Endodermal cell (in vitro differentiated cells): ENCODE results near the gene PDILT. TPM values are rescaled to one million over a fixed set of nuclear protein-coding genes. Genes with fewer than 3 reads are reported as not detected.
"Not testable (repeated sequence)": the region's sequence is repeated elsewhere in the genome, so short reads cannot be mapped to it uniquely, and the experiment has no call there.

Source experiments
- DNase-seq: peaks from one replicate; pipeline ENCODE4 v3.0.0-alpha.2; 2017
- H3K27ac ChIP-seq: 2 replicates; pipeline ENCODE4 v1.5.1; 2013; ENCODE audit warnings: mild to moderate bottlenecking, low read depth, low read length, moderate library complexity
- H3K27me3 ChIP-seq: 2 replicates; pipeline ENCODE4 v1.6.1; 2013; ENCODE audit warnings: mild to moderate bottlenecking, low read length, moderate library complexity; ENCODE audit not compliant: insufficient read depth, control insufficient read depth, poor library complexity, severe bottlenecking
- H3K36me3 ChIP-seq: 2 replicates; pipeline ENCODE4 v1.7.0; 2013; ENCODE audit warnings: mild to moderate bottlenecking, low read length, moderate library complexity; ENCODE audit not compliant: control insufficient read depth, insufficient read depth
- H3K4me1 ChIP-seq: one replicate; pipeline ENCODE4 v1.7.0; 2013; ENCODE audit warnings: low read length; ENCODE audit not compliant: control insufficient read depth, insufficient read depth
- H3K4me3 ChIP-seq: 2 replicates; pipeline ENCODE4 v1.5.1; 2013; ENCODE audit warnings: mild to moderate bottlenecking, low read length, moderate library complexity
- H3K9ac ChIP-seq: 2 replicates; pipeline ENCODE4 v1.6.1; 2013; ENCODE audit warnings: mild to moderate bottlenecking, low read length, moderate library complexity; ENCODE audit not compliant: poor library complexity, severe bottlenecking; ENCODE audit errors: extremely low read depth
- H3K9me3 ChIP-seq: 2 replicates; pipeline ENCODE4 v1.6.1; 2013; ENCODE audit warnings: mild to moderate bottlenecking, low read length, moderate library complexity; ENCODE audit not compliant: control insufficient read depth
- H3K27ac Mint-ChIP-seq: 2 replicates; pipeline ENCODE4 v1.8.0; 2020; ENCODE audit warnings: mixed read lengths
- H3K27me3 Mint-ChIP-seq: 2 replicates; pipeline ENCODE4 v1.8.0; 2021; ENCODE audit warnings: mild to moderate bottlenecking, mixed read lengths; ENCODE audit not compliant: insufficient read depth
- H3K36me3 Mint-ChIP-seq: 2 replicates; pipeline ENCODE4 v1.8.0; 2020; ENCODE audit warnings: low read depth, mixed read lengths
- H3K4me1 Mint-ChIP-seq: 2 replicates; pipeline ENCODE4 v1.8.0; 2020; ENCODE audit warnings: mixed read lengths
- H3K4me3 Mint-ChIP-seq: 2 replicates; pipeline ENCODE4 v1.8.0; 2020; ENCODE audit warnings: mild to moderate bottlenecking, moderate library complexity, mixed read lengths
- H3K9me3 Mint-ChIP-seq: 2 replicates; pipeline ENCODE4 v1.8.0; 2020; ENCODE audit warnings: mild to moderate bottlenecking, mixed read lengths
- CTCF ChIP-seq: fragments of 200-600 bp; sonication (generic); conservative IDR thresholded peaks from 2 replicates; pipeline ENCODE4 v1.5.0; 2021; ENCODE audit warnings: antibody characterized with exemption, mild to moderate bottlenecking
- WGBS, 2 experiments: methylation state at CpG; one replicate each; pipeline versions ENCODE4 v1.1.5 to v1.1.7; 2013; ENCODE audit warnings: missing lambda C conversion rate in 2 of 2, mixed read lengths in 1 of 2; ENCODE audit not compliant: insufficient coverage in 1 of 2, insufficient read length in 1 of 2; 5-methylcytosine and 5-hydroxymethylcytosine counted together
- long read RNA-seq, 4 experiments: library from polyadenylated mRNA in 2 of 4; library from RNA in 1 of 4; library from capped mRNA in 1 of 4; stranded (forward) in 3 of 4; unstranded in 1 of 4; transcript quantifications; one replicate each; pipeline ENCODE4 v2.0.0, GENCODE V29; 2020 to 2021; ENCODE audit warnings: inconsistent platforms in 1 of 4
- polyA plus RNA-seq, 2 experiments: library from polyadenylated mRNA; stranded (reverse); fragments of 50-300 nt; gene quantifications; one replicate each; pipeline ENCODE4 v1.2.3, GENCODE V29; 2013
- total RNA-seq, 2 donors: library from RNA; stranded (reverse); fragmentation: NEBNext Ultra II Directional in 1 of 2; extraction: Animal tissue kit (Norgen Biotek cat#: 25700) in 1 of 2; gene quantifications; 2 replicates in 1 of 2; 3 replicates in 1 of 2; pipeline ENCODE4 v1.2.1, GENCODE V29; 2021

The PDILT gene
- total RNA-seq = not detected
- not detected for polyA plus RNA-seq (2013, experiment 1 of 2)
- not detected for polyA plus RNA-seq (2013, experiment 2 of 2)
- long read RNA-seq, experiment 1 = 0 reads
- long read RNA-seq, experiment 2 = 0 reads
- long read RNA-seq, experiment 3 = 0 reads
- long read RNA-seq, experiment 4 = 0 reads

- Mint-ChIP-seq H3K36me3 (no peaks in the 10 kb centered on the region), H3K4me3 (no peak within 1 kb of the TSS), H3K27ac (no peak within 1 kb of the TSS), H3K9me3 (no peaks in the 10 kb centered on the region), H3K4me1 (peaks cover 5% of the 10 kb centered on the region), H3K27me3 (no peaks in the 10 kb centered on the region)
- no peak within 1 kb of the TSS for H3K27ac ChIP-seq
- no peak within 1 kb of the TSS for H3K9ac ChIP-seq
- no peaks in the 10 kb centered on the region for H3K27me3 ChIP-seq
- no peaks in the 10 kb centered on the region for H3K4me1 ChIP-seq
- no peaks in the 10 kb centered on the region for H3K36me3 ChIP-seq
- no peaks in the 10 kb centered on the region for H3K9me3 ChIP-seq
- TF ChIP-seq CTCF = no peak
- no peak for DNase-seq
- no peak within 1 kb of the TSS for H3K4me3 ChIP-seq
- WGBS, 2 experiments = 85 to 90% methylated on average over 2 of the region's 2 CpGs
Measured at GRCh38 chr16:20404637-20405036, at the start of gene PDILT. TSS of gene PDILT (minus strand) at chr16:20404737. CDS start at chr16:20399300, 5,437 bp downstream.

- not testable (repeated sequence) for H3K27me3 Mint-ChIP-seq, H3K27ac Mint-ChIP-seq, DNase-seq, H3K36me3 ChIP-seq, H3K4me3 Mint-ChIP-seq, H3K27me3 ChIP-seq, H3K27ac ChIP-seq, H3K9me3 ChIP-seq, H3K4me1 ChIP-seq, H3K36me3 Mint-ChIP-seq, H3K4me1 Mint-ChIP-seq, H3K4me3 ChIP-seq, H3K9ac ChIP-seq
- 71% methylated on average over 1 of the region's 5 CpGs; no CpG with 5 or more reads in 1 of the 2 experiments for WGBS, 2 experiments
- peaks cover 15% of the 10 kb centered on the region for H3K9me3 Mint-ChIP-seq
Measured at GRCh38 chr16:20453633-20454032, 49.1 kb upstream of the PDILT start.

GRCh38 chr16:20451364-20451763 is 46.8 kb upstream of the PDILT start, which contains the start of gene ACSM2A:
TSS of gene ACSM2A (plus strand) at chr16:20451521. CDS start at chr16:20460115, 8,594 bp downstream.
- H3K36me3 ChIP-seq, H3K27me3 ChIP-seq, H3K4me3 ChIP-seq, H3K27me3 Mint-ChIP-seq, H3K27ac ChIP-seq, DNase-seq, H3K4me1 ChIP-seq, H3K36me3 Mint-ChIP-seq, H3K9ac ChIP-seq, H3K4me3 Mint-ChIP-seq, H3K4me1 Mint-ChIP-seq, H3K9me3 ChIP-seq, H3K27ac Mint-ChIP-seq, H3K9me3 Mint-ChIP-seq: not testable (repeated sequence)
- WGBS, 2 experiments = no CpG with 5 or more reads among the region's 1 CpG

GRCh38 chr16:20446652-20447393 is 42.3 kb upstream of the PDILT start:
- not testable (repeated sequence) for H3K27me3 ChIP-seq, H3K36me3 Mint-ChIP-seq, H3K4me1 ChIP-seq, H3K27ac ChIP-seq, H3K9ac ChIP-seq, H3K27me3 Mint-ChIP-seq, H3K9me3 Mint-ChIP-seq, DNase-seq, H3K9me3 ChIP-seq, H3K4me1 Mint-ChIP-seq, H3K27ac Mint-ChIP-seq, H3K4me3 Mint-ChIP-seq, H3K4me3 ChIP-seq, H3K36me3 ChIP-seq
- WGBS, 2 experiments = no CpG with 5 or more reads among the region's 3 CpGs

- not testable (repeated sequence) for H3K36me3 Mint-ChIP-seq, H3K27ac Mint-ChIP-seq, H3K4me3 Mint-ChIP-seq, H3K27me3 Mint-ChIP-seq, H3K9ac ChIP-seq, H3K27ac ChIP-seq, H3K4me1 ChIP-seq, H3K9me3 ChIP-seq, H3K27me3 ChIP-seq, H3K9me3 Mint-ChIP-seq, H3K4me1 Mint-ChIP-seq, H3K4me3 ChIP-seq, DNase-seq, H3K36me3 ChIP-seq
- WGBS, 2 experiments = 79 to 100% methylated on average over 2 of the region's 4 CpGs
Measured at GRCh38 chr16:20441859-20442258, 37.3 kb upstream of the PDILT start.
